GM19455 (cell line): ENCODE results near the gene CDR2L.

Source experiments
- ATAC-seq: cut with Tn5 transposase; IDR thresholded peaks from one replicate; pipeline ENCODE4 v1.9.1; 2021; ENCODE audit not compliant: unreplicated experiment

The CDR2L gene

DNA sequence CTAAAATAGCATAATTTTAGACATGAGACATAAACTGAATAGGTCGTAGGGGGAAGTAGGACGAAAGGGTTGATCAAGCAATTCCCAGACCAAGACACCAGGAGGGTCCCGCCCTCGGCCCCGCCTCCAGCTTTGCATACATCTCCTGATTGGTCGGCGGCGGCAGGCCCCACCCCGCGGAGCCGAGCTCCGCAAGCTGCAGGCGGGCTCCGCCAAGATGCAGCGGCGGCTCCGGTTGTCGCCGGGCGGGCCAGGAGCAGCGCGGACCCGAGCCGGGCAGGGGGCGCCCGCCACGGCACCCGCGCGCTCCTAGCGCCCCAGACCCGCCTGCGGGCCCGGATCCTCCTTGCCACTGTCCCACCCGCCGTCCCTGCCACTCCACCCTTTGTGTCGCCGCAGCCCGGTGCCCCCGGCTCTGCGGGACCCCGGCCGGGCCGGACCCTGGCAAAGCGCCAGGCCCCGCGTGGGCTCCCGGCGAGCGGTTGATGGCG is at the start of gene CDR2L:
Gene CDR2L (plus strand): TSS at position 215 of the 491 bp plus-strand sequence. CDS start 412 bp downstream, outside the sequence.
- ATAC-seq, result peak; percentile 91

DNA sequence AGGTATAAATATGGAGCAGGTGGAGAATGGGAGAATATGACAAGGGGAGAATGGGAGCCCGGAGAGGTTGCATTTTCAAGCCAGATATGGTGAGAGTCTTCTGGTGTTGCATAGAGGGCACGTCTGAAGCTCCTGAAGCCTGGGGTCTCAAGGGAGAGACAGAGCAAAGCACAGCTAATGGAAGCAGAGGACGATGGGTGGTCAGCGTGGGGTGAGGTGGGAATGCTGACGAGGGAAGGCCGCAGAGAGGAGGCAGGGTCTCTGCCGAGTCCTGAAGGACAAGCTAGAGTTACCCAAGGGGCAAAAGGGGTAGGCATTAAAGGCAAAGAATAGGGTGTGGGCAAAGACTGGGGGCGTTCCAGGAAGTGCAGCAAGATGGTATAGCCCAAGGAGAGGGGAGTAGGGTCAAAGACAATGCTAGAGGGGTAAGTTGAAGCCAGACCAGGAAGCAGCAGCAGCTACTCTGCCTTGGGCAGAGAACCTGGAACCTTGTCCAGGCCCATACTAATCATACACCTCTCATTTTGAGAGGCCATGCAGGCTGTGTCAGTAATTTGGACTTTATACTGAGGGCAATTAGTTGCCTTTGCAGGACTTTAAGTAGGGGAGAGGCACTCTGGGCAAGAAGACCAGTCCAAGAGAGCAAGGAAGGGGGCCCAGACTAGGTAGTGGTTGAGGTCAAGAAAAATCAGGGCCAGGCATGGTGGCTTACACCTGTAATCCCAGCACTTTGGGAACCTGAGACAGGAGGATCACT is 49.1 kb upstream of the CDR2L start:
- no peak for ATAC-seq

DNA sequence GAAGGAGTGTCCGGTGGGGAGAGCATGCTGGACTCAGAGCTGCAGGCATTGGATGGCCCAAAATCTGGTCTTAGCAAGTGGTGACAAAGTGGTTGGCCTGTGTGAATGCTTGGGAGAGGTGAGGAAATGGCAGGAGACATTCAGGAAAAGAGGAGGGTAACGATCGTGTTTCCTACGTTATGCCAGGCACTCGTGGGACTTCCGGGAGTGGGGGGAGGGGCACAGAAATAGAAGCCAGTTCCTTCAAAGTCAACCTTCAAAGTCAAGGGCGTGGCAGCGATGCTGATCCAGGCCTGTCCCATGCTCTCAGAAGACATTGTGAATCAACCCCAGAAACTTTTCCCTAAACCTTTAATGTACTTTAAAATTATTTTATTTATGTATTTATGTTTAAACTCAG is 47.9 kb upstream of the CDR2L start:
- ATAC-seq, result no peak

DNA sequence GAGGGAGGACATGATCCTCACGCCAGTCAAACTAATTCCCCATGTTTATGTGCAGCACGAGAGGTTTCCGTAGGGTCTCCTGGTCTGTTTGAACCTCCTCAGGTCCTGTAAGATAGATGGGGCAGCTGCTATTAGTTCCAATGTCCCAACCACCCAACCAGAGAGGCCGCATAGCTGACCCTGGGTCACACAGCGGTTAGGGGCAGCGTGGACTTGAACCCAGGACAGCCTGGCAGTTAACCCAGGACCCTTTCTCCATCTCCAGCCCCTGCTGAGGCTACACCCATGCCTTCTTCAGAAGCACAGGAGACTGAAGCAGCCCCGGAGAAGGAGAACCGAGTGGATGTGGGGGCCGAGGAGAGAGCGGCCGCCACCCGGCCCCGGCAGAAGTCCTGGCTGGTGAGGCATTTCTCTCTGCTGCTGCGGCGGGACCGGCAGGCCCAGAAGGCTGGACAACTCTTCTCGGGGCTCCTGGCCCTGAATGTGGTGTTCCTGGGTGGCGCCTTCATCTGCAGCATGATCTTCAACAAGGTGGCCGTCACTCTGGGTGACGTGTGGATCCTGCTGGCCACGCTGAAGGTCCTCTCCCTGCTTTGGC is 46.2 kb upstream of the CDR2L start:
- ATAC-seq, result no peak

DNA sequence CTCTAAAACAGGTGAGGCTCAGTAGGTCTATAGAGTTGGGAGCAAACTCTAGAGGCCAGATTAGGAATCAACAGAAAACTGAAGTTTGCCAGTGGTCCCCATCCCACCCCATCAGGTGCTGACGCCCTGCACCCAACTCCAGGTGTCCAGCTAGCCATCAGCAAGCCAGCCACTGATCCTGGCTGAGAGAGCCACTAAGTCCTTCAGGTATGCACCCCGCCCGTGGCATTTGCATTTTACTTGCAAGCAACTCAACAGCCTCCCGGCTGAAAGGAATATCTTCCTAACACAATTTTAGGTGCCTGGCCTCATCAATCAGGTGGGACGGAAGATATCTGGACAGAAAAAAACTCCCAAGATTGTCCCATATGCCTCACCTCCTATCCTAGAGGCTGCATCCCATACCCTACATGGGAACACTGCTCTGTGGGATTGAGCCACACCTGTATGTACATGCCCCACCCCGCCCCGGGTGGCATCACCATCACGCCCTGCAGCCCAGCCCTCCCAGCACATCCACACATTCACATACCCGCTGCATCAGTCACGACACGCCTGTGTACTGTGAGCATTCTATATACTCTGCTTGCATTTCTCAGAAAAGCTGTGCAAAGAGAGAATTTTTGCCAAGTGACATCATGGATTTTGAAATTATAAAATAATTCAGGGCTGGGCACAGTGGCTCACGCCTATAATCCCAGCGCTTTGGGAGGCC is 43.5 kb upstream of the CDR2L start:
- ATAC-seq, result no peak

DNA sequence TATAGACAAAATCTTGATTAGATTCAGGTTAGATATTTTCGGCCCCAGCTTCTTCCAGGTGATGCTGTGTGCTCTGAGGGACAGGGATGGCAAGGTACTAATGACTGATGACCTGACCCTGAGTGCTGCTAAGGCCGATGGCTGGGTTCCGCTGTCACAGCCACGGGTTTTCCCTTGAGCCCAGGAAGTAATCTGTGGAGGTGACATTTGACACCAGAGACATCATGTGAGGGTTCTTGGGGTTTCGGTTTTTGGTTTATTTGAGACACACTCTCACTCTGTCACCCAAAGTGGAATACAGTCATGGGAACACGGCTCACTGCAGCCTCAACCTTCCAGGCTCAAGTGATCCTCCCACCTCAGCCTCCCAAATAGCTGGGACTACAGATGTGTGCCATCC is 41.9 kb upstream of the CDR2L start:
- ATAC-seq, result peak; percentile 64

DNA sequence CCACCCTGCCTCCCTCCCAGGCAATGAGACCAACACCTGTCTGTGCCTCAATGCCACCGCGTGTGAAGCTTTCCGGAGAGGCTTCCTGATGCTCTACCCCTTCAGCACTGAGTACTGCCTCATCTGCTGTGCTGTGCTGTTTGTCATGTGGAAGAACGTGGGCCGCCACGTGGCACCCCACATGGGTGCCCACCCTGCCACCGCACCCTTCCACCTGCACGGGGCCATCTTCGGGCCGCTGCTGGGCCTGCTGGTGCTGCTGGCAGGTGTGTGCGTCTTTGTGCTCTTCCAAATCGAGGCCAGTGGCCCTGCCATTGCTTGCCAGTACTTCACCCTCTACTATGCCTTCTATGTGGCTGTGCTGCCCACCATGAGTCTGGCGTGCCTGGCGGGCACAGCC is 40.8 kb upstream of the CDR2L start:
- ATAC-seq, result no peak

DNA sequence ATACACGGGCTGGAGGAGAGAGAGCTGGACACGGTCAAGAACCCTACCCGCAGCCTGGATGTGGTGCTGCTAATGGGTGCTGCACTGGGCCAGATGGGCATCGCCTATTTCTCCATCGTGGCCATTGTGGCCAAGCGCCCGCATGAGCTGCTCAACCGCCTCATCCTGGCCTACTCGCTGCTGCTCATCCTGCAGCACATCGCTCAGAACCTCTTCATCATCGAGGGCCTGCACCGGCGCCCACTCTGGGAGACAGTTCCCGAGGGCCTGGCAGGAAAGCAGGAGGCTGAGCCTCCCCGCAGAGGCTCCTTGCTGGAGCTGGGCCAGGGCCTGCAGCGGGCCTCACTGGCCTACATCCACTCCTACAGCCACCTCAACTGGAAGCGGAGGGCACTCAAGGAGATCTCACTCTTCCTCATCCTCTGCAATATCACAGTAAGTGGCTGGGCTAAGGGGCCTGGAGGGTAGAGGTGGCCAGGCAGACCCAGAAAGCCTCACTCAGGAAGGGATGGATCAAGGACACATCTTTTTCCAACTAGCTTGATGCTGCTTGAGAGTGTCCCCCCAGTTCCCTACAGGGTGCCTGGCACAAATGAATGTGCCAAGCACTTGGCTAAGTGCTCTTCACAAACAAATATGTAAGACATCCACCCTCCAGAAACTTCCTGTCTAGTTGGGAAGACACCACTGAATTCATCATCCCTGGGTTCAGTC is 40.2 kb upstream of the CDR2L start:
- ATAC-seq, result no peak

DNA sequence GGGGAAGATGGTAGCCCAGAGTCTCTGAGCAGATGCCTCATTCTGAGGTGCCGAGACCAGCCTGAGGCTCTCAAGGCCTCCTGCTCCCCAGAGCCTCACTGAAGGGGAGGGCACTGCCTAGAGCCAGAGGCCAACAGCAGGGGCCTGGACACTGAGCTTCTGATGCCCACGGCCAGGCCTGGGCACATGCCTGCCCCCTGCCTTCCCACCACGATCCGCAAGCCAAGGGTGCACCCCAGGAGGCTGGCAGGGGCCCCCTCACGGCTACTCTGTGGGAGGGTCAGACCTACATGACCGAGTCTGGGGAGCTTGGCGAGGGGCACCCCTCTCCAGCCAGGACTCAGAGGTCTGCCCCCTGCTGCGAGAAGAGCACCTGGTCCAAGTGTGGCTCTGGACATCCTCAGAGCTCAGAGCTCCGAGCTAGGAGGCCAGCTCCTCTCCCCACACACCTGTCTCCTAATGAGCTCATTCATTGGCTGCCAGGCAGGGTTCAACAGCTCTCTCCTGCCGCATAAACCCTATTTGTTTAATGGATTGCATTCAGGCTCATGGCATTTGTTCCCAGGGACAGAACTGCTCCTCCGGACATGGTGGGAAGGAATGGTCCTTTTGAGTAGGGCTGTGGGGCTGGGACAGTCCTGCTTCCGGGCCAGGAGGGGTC is 37.8 kb upstream of the CDR2L start:
- ATAC-seq, result no peak

DNA sequence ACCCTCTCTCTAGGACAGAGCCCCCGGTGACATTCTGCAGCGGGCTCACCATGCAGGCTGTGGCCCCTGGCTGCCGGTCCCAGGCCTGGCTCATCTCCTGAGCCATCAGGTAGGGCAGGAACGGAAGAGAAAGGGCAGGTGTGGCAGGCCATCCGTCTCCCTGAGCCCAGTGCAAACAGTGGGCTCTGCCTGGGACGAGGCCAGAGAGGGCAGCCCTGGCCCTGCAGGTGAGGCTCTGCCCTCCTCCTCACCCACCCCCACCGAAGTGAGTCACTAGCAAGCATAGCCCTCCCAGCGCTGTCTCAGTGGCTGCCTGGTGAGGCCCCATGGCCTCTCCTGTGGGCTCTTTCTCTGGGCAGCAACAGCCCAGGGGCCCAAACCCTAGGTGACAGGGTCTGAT is 37.2 kb upstream of the CDR2L start:
- no peak for ATAC-seq

DNA sequence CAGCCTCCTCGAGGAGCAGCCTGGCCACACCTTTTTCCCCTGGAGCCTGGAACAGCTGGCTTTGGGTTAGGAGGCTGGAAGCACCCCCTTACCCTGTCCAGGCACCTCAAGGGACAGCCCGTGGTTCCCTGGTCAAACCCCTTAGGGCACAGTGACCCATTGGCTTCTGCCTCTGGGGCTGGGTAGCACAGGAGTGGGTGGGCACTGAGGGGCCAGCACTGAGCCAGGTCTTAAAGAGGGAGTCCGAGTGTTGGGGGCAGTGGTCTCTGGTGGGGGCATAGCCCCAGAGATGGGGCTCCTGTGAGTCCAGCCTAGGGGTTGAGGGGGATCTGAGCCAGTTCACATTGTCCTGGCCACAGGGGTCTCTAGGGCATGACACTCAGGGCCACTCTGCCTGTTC is 36.4 kb upstream of the CDR2L start:
- no peak for ATAC-seq

DNA sequence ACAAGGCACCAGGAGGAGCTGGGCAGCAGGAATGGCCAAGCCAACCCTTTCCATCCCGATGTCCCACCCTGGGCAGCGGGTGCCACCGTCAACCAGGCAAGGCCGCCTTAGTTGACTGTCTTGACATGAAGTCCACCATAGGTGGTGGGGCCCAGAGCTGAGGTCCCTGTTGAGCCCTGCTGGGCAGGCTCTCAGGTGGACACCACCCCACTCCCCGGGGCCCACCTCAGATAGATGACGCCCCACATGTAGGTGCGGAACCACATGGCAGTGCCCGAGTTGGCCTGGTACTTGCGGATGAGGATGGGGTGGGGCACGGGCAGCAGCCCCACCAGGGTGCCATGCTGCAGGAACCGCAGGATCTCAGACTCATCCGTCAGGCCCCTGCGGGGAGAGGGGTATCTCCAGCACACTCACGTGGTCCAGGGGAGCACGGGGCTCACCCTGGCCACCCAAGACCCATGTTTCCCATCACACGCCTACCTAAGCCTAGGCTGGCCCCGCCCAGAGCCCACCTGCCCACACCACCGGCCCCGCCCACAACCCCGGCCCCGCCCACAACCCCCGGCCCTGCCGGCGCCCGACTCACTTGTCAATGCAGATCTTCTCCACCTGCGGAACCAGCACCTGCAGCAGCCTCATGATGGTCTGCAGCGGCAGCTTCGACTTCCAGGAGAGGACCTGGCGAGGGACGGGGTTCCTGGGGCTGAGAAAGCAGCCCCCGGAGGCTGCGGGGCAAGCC is 35.6 kb upstream of the CDR2L start:
- ATAC-seq, result no peak

DNA sequence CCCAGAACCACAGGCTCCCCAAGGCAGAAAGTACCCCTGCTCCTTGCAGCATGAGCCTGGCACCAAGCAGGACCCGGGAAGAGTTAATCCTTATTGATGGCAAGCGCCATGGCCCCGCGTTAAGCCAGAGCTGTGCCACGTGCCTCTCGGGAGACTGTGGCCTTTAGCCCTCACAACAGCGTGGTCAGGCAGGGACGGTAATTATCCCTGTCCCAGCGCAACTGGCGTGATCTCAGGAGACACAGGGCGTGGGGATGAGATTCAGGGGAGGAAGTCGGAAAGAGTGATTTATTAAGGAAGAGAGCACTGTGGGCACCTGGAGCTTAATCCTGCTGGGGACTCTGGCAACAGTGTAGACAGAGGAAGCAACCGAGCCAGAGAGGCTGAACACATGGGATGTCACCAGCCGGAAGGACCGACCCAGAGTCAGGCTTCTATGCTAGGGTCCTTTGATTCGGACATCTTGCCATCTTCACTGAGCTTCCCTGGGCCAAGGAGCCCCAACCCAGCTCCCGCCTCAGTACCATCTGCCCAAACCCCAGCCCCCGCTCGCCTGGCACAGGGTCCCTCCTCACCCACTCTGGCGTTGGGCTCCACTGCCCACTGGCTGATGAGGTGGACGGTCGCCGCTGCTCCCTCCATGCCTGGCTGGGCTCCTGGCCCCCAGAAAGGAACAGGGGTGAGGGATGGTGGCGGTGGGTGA is 34.9 kb upstream of the CDR2L start:
- no peak for ATAC-seq

DNA sequence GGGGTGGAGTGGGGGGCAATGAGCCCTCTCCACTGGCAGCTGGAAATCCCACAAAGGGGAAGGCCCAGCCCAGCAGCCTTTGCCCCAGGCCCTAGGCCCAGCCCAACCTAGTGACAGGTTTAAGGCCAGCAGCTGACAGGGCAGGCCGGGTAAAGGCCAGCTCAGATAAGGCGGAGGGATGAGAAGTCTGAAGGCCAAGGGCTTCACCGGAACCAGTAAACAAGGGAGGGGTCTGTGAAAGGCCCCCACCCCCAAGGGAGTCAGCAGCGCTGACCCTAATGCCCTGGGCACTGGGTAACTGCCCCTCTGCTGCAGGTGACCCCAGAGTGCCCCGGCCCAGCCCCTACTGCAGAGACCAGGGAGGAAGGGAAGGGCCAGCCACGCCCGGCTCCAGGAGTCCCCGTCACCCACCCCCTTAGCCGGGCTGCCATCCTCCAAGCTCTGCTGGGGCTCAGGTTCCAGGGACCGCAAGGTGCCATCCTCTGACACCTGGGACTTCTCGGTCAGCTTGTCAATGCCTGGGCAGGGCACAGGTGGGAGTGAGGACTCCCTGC is 34.2 kb upstream of the CDR2L start:
- no peak for ATAC-seq

DNA sequence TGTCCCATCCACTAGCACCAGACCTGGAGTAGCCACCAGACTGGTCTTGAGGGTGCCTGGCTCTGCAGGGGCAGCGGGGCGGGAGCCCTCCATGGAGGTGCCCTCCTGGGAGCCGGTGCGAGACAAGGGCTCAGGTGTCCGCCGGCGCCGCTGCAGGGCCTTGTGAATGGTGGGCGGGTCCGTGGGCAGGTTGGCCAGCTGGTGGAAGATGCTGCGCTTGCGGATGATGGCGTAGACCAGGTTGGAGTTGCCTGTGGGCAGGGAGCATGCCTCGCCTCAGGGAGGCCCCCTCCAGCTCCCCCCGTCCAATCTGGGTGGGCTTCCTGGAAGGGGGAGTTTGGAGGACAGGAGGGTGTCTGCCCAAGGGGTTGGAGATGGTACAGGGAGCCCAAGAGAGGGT is 33.3 kb upstream of the CDR2L start:
- no peak for ATAC-seq

DNA sequence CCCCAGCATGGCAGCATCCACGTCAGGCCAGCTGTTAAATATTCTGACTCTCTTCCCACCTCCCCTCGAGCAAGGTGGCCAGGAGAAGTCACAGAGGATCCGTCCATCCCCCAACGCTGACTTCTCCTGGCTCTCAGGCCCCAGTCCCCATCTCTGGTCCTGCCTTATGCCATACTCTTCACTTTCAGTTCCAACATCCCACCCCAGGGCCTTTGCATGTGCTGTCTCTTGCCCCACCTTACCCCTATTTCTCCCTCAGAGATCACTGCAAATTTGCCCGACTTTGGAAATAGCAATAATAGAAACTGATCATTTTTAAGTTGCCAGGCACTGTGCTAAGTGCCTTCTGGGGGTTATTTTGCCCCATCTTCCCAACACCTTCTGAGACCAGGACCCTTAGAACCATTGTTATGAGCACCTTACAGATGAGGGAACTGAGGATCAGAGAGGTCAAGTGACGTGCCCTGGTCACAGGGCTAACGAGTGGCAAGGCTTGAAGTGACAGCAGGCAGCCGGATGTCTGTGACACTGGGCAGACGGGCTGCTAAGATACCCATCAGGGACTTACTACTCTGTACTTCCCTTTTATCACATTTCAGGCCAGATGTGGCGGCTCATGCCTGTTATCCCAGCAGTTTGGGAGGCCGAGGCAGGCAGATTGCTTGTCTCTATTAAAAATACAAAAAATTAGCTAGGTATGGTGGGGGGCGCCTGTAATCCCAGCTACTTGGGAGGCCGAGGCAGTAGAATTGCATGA is 32.6 kb upstream of the CDR2L start:
- no peak for ATAC-seq

DNA sequence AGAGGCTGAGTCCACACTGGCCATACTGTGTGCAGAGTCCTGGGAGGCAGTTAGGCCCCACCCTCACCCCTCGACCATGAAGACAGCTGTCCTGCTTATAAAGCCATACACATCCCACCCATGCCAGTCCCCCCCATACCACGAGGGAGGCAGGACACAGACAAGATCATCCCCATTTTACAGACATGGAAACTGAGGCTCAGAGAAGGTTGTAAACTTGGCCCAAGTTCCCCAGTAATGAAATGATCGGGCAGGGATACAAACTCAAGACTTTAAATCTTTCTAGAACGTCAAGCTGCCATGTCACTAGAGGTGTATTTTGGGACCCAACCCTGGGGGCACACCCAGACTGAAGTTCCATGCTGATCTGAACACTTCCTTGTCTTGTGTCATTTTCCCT is 31.3 kb upstream of the CDR2L start:
- ATAC-seq, result no peak

DNA sequence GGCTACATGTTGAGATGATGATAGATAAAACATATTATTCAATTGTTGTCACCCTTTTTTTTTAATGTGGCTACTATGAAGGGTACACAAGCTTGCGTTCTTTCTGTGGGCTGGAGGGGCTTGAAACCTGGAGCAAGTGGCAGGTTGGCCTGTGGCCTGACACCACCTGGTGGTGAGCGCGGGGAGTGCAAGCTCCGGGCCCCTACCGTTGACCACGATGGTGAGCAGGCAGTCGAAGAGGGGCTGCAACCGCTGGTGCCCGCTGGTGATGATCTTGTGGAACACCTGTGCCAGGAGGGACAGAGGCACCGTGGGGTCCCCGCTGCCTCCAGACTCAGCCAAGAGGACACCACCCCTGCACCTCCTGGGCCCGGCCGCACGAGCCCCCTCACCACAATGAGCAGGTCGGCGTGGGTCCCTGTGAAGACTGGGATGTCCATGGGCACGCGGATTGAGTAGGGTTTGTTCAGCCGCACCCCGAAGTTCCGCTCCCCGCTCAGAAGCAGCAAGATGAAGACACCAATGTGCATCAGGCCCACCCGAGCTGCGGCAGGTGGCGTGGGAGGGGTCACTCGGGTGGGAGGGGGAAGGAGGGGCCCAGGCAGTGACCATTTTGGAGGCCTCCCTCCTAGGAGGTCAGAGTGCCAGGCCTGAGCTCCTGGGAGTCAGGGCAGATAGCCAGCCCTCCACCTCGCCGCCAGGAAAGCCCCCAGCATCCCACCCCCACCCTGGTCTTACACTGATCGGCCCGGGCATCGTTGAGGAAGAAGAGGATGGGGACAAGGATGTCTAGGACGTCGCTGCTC is 29.3 kb upstream of the CDR2L start:
- ATAC-seq, result no peak
